Endodermal cell (in vitro differentiated cells): Measurements from ENCODE around the gene MOV10L1. TPM values are rescaled to one million over a fixed set of nuclear protein-coding genes. Genes with fewer than 3 reads are reported as not detected.

ENCODE experiments used
- DNase-seq: peaks from one replicate; pipeline ENCODE4 v3.0.0-alpha.2; 2017
- H3K27ac ChIP-seq: 2 replicates; pipeline ENCODE4 v1.5.1; 2013; ENCODE audit warnings: mild to moderate bottlenecking, low read depth, low read length, moderate library complexity
- H3K27me3 ChIP-seq: 2 replicates; pipeline ENCODE4 v1.6.1; 2013; ENCODE audit warnings: mild to moderate bottlenecking, low read length, moderate library complexity; ENCODE audit not compliant: insufficient read depth, control insufficient read depth, poor library complexity, severe bottlenecking
- H3K36me3 ChIP-seq: 2 replicates; pipeline ENCODE4 v1.7.0; 2013; ENCODE audit warnings: mild to moderate bottlenecking, low read length, moderate library complexity; ENCODE audit not compliant: control insufficient read depth, insufficient read depth
- H3K4me1 ChIP-seq: one replicate; pipeline ENCODE4 v1.7.0; 2013; ENCODE audit warnings: low read length; ENCODE audit not compliant: control insufficient read depth, insufficient read depth
- H3K4me3 ChIP-seq: 2 replicates; pipeline ENCODE4 v1.5.1; 2013; ENCODE audit warnings: mild to moderate bottlenecking, low read length, moderate library complexity
- H3K9ac ChIP-seq: 2 replicates; pipeline ENCODE4 v1.6.1; 2013; ENCODE audit warnings: mild to moderate bottlenecking, low read length, moderate library complexity; ENCODE audit not compliant: poor library complexity, severe bottlenecking; ENCODE audit errors: extremely low read depth
- H3K9me3 ChIP-seq: 2 replicates; pipeline ENCODE4 v1.6.1; 2013; ENCODE audit warnings: mild to moderate bottlenecking, low read length, moderate library complexity; ENCODE audit not compliant: control insufficient read depth
- H3K27ac Mint-ChIP-seq: 2 replicates; pipeline ENCODE4 v1.8.0; 2020; ENCODE audit warnings: mixed read lengths
- H3K27me3 Mint-ChIP-seq: 2 replicates; pipeline ENCODE4 v1.8.0; 2021; ENCODE audit warnings: mild to moderate bottlenecking, mixed read lengths; ENCODE audit not compliant: insufficient read depth
- H3K36me3 Mint-ChIP-seq: 2 replicates; pipeline ENCODE4 v1.8.0; 2020; ENCODE audit warnings: low read depth, mixed read lengths
- H3K4me1 Mint-ChIP-seq: 2 replicates; pipeline ENCODE4 v1.8.0; 2020; ENCODE audit warnings: mixed read lengths
- H3K4me3 Mint-ChIP-seq: 2 replicates; pipeline ENCODE4 v1.8.0; 2020; ENCODE audit warnings: mild to moderate bottlenecking, moderate library complexity, mixed read lengths
- H3K9me3 Mint-ChIP-seq: 2 replicates; pipeline ENCODE4 v1.8.0; 2020; ENCODE audit warnings: mild to moderate bottlenecking, mixed read lengths
- CTCF ChIP-seq: fragments of 200-600 bp; sonication (generic); conservative IDR thresholded peaks from 2 replicates; pipeline ENCODE4 v1.5.0; 2021; ENCODE audit warnings: antibody characterized with exemption, mild to moderate bottlenecking
- WGBS, 2 experiments: methylation state at CpG; one replicate each; pipeline versions ENCODE4 v1.1.5 to v1.1.7; 2013; ENCODE audit warnings: missing lambda C conversion rate in 2 of 2, mixed read lengths in 1 of 2; ENCODE audit not compliant: insufficient coverage in 1 of 2, insufficient read length in 1 of 2; 5-methylcytosine and 5-hydroxymethylcytosine counted together
- total RNA-seq, 2 donors: library from RNA; stranded (reverse); fragmentation: NEBNext Ultra II Directional in 1 of 2; extraction: Animal tissue kit (Norgen Biotek cat#: 25700) in 1 of 2; gene quantifications; 2 replicates in 1 of 2; 3 replicates in 1 of 2; pipeline ENCODE4 v1.2.1, GENCODE V29; 2021

Gene MOV10L1
- total RNA-seq, 2 donors from 2014 or later: 0.31 TPM; not detected in 1

- no peak for TF ChIP-seq CTCF
- H3K9ac ChIP-seq: no peak overlapping the region
- no peaks in the 10 kb centered on the region for H3K27me3 Mint-ChIP-seq
- H3K9me3 Mint-ChIP-seq: no peaks in the 10 kb centered on the region
- H3K9me3 ChIP-seq: no peaks in the 10 kb centered on the region
- no peaks in the 10 kb centered on the region for H3K4me1 ChIP-seq
- no peak for DNase-seq
- no peaks in the 10 kb centered on the region for H3K36me3 Mint-ChIP-seq
- H3K4me3 Mint-ChIP-seq: no peak overlapping the region
- H3K27ac Mint-ChIP-seq: no peak overlapping the region
- no peaks in the 10 kb centered on the region for H3K27me3 ChIP-seq
- H3K27ac ChIP-seq: no peak overlapping the region
- H3K36me3 ChIP-seq: no peaks in the 10 kb centered on the region
- WGBS, 2 experiments: 89 to 92% methylated on average over 20 to 30 of the region's 30 CpGs
- no peak overlapping the region for H3K4me3 ChIP-seq
- no peaks in the 10 kb centered on the region for H3K4me1 Mint-ChIP-seq
These were observed 45.2 kb upstream of the MOV10L1 start for GRCh38 chr22:50044485-50045118.

- no peaks in the 10 kb centered on the region for H3K27me3 ChIP-seq
- no peak overlapping the region for H3K9ac ChIP-seq
- Mint-ChIP-seq H3K4me3 (no peak overlapping the region), H3K27ac (no peak overlapping the region), H3K9me3 (no peaks in the 10 kb centered on the region), H3K4me1 (no peaks in the 10 kb centered on the region), H3K27me3 (no peaks in the 10 kb centered on the region), H3K36me3 (no peaks in the 10 kb centered on the region)
- no peak for DNase-seq
- TF ChIP-seq CTCF: no peak
- H3K27ac ChIP-seq: no peak overlapping the region
- H3K4me3 ChIP-seq: no peak overlapping the region
- no peaks in the 10 kb centered on the region for H3K36me3 ChIP-seq
- H3K4me1 ChIP-seq: no peaks in the 10 kb centered on the region
- 86 to 91% methylated on average over 8 to 35 of the region's 35 CpGs for WGBS, 2 experiments
- no peaks in the 10 kb centered on the region for H3K9me3 ChIP-seq
These were observed 44.4 kb upstream of the MOV10L1 start for GRCh38 chr22:50045211-50046018.

GRCh38 chr22:50046019-50046415, 43.8 kb upstream of the MOV10L1 start:
- Mint-ChIP-seq H3K9me3 (no peaks in the 10 kb centered on the region), H3K36me3 (no peaks in the 10 kb centered on the region), H3K27ac (no peak overlapping the region), H3K4me3 (no peak overlapping the region), H3K4me1 (no peaks in the 10 kb centered on the region), H3K27me3 (no peaks in the 10 kb centered on the region)
- H3K4me3 ChIP-seq: no peak overlapping the region
- no peaks in the 10 kb centered on the region for H3K27me3 ChIP-seq
- TF ChIP-seq CTCF: no peak
- H3K27ac ChIP-seq: no peak overlapping the region
- 87% methylated on average over 14 to 19 of the region's 19 CpGs for WGBS, 2 experiments
- no peaks in the 10 kb centered on the region for H3K4me1 ChIP-seq
- no peak overlapping the region for H3K9ac ChIP-seq
- H3K9me3 ChIP-seq: no peaks in the 10 kb centered on the region
- H3K36me3 ChIP-seq: no peaks in the 10 kb centered on the region
- no peak for DNase-seq
